GM18520 (cell line): ENCODE measurements around the gene ALKAL2.

Source experiments
- ATAC-seq: cut with Tn5 transposase; IDR thresholded peaks from one replicate; pipeline ENCODE4 v1.9.1; 2021; ENCODE audit not compliant: unreplicated experiment

The ALKAL2 gene

DNA sequence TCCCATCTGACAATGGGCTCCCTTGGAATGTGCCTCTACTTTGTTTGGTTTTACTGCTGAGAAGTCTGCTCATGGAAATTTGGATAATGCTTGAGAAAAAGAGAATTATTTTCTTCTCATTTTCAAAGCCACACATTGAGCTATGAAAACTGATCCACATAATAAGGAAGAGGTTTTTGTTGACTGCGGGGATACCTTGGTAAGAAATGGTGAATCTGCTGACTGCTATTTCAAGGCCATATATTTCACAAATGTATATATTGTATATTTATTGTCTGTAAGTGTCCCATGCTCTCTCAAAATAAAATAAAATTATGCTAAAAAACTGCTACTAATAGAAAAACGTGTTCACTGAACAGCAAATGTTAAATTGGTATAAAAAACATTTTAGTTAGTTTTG, 39.2 kb downstream of the ALKAL2 start:
- ATAC-seq = no peak

DNA sequence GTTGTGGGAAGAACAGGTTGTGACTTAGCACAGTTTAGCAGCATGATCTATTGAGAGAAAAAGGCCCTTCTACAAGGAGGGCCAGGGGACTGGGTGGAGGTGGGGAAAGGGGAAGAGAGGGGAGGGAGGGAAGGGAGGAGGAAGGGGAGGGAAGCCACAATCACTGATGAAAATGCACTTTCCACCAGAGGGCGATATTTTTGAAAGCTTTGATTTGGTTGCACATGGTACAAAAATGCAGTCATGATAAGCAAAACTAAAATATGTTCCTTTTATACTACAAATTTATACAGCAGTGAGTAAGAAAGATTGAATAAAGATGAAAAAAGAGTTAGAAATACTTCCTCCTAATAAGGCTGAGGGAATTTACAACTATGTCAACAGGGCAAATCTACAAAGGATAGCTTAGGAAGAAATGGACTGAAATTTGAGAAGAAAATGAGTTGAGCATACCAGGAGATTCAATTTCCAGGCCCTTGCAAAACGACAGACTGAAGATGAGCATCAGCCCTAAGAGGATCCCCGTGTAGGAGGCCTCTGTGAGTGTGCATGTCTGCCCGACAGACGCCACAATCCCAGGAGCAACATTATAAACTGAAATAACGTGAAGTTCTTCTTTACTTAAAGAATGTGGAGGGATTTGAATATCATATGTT, 41.3 kb downstream of the ALKAL2 start:
- ATAC-seq = no peak

DNA sequence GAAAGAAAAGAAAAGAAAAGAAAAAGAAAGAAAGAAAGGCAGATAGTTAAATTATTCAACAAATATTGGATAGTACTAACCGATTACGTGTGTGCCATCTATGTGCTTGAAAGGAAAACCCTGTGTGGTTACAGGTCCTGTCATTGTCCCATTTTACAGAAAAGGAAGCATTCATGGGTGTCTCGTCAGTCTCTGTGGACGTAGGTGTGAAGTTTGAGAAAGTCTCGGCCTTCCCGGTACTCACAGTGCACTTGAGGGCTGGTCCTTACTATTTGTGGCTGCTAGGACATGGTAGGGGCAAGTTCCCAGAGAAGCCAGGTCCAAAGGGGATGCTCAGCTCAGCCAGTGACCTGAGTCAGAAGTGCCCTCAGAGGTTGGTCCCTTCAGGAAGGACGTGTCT, 43.3 kb downstream of the ALKAL2 start:
- no peak for ATAC-seq

DNA sequence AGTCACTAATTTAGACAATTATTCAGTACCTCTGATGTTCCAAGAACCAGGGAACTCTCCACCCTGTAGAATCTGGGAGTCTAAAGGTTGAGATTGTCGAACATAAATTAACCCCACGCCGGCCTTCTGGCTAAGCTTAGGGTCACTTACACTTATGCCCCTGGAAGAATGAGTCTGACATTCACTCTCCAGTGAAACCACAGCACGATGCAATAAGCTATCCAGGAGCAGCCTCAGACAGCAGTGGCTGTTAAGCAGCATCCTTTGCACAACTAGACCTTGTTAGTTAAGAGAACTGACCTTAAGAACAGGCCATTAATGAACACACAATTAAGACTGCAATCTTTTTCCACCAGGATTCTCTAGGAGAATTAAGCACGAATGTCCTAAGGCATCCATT, 49.0 kb downstream of the ALKAL2 start:
- no peak for ATAC-seq

DNA sequence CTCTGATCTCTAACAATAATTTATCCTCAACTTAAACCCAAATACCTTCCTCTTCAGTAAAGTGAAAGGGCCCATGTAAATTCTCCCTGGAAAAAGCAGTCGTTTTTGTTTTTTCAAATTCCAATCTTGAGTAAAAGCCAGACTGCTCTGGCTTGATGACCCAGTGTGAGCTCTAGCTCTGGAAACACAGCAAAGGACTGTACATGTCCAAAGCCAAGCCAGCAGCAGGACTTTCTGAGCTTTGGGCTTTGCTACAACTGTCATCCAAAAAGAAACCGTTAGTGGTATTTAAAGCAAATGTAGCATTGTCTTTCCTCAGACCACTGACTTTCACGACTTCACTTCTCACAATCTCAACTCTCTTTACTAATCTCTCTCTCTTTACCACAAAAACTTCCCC, 49.5 kb downstream of the ALKAL2 start:
- ATAC-seq = no peak

DNA sequence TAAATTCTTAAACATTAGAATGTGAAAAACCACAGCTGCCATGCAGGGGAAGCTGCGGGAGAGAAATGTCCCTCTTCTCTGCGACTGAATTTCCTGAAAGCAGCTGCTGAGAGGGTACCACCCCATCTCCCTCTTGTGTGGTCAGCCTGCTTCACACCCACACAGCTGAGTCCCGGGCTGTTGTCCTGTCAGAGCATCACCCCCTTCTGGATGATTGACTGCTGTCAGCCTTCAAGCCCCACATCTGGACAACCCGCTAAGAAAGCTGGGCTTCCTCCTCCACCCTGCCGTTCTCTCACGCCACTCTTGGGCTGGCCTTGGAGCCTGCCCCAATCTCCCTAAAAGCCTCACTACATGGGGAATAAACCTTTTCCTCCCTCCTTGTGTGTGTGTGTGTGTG, 50.0 kb downstream of the ALKAL2 start:
- no peak for ATAC-seq

DNA sequence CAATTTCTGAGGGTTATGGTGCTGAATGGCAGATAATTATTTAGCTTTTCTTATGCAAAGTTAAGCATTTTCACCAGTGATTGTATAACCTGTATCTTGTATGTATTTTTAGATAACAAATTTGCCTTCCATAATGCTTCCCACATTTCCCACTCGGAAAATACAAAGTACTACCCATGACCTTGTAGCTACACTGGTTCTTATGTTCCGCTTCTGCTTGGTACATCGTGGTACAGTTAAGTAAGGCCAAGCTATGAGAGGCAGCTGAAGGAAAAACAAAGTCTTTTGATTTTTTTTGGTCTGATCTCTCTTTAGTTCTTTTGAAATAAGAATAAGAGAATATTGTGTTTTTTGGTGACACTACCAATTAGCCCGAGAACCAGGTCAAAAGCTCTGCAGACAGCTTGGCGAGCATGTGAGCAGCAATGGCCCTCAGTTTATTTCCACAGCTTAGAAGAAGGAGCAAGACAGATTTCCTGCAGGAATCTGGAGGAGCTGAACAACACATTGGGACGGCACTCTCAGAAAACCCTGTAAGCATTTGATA, 50.8 kb downstream of the ALKAL2 start:
- no peak for ATAC-seq

DNA sequence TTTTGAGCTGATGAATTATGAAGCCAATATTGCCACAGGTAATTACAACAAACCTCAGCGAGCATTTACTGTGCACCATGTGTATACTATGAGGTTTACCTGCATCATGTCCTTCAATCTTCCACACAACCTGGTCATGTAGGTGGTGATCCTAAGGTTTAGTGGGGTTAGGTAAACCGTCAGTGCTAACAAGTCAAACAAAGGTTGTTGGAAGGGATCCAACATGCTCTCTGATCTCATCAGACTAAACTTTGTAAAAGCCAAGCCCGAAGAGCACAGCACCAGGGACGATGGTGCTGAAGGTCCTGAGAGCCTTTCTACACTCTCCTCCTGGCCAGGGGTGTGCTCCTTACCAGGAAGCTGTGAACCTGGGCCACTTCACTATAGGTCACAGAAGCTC, 53.5 kb downstream of the ALKAL2 start:
- no peak for ATAC-seq

DNA sequence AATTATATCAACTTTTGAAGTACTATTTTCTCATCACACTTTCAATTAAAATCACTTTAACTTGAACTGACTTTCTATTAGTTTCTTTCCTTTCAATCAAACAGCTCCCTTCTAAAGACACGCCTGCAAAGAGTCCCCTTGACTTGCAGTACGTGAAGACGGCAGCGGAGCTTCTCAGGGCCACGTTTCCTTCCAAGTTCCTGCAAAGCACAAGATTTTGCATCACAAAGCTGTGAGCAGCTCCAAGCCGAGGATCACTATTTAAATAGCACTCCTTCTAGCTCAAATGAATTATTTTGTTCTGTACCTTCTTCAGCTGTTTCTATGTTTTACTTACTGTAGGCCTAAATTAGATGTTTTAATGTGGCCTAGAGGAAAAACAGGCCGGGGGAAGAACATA, 54.9 kb downstream of the ALKAL2 start:
- no peak for ATAC-seq

DNA sequence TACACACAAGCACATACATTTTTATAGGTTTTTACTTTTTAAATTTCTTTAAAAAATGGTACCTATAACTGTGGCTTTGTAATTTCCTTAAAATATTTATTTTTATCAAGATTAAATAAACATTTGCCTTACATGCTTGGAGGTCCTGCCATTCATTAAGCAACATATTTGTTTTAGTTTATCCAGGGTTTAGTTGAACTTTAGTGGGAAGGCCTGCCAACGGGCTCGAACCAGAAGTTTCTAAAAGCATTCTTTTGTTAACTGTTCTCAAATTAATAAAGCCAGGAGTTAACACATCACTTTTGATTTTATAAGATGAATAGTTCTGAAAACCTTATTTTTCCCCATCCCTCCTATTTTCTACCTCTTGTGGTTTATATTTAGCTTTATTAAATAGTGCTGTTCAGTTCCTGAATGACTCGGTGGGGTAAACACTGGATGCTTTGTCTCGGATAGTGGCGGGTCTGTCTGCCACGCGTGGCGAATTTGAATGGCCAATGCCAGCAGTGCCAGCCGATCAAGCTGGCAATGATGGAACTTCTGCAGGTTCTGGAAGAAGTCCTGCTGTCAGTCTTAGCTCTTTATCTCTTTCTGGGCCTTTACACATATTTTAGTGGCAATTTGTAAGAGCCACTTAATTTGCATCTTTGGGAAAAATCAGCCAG, 56.2 kb downstream of the ALKAL2 start:
- ATAC-seq = no peak
